Measurements from ENCODE around the gene CADPS.

DNA sequence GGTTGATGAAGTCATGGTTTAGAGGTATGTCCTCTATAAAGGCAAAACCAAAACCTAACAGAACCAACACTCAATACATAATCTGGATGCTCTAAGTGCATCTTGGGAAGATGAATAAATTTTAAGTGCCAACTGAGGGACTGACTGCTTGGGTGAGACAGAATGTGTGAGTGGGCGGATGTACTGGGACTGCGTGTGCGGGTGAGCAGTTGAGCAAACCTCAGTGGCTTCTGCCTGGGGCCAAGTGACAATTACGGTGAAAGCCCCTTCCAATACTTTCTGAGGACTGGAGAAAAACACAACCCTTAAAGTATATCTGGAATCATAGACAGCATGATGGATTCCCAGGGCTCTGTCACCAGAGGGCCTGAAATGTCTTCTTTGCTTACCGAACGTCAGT lies 421.8 kb downstream of the CADPS start:
- TF ChIP-seq, protein P1, sequence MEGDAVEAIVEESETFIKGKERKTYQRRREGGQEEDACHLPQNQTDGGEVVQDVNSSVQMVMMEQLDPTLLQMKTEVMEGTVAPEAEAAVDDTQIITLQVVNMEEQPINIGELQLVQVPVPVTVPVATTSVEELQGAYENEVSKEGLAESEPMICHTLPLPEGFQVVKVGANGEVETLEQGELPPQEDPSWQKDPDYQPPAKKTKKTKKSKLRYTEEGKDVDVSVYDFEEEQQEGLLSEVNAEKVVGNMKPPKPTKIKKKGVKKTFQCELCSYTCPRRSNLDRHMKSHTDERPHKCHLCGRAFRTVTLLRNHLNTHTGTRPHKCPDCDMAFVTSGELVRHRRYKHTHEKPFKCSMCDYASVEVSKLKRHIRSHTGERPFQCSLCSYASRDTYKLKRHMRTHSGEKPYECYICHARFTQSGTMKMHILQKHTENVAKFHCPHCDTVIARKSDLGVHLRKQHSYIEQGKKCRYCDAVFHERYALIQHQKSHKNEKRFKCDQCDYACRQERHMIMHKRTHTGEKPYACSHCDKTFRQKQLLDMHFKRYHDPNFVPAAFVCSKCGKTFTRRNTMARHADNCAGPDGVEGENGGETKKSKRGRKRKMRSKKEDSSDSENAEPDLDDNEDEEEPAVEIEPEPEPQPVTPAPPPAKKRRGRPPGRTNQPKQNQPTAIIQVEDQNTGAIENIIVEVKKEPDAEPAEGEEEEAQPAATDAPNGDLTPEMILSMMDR (conservative IDR thresholded peaks at IDR 0.05): no peak
- no peak for TF ChIP-seq EZH2 (IDR thresholded peaks at IDR 0.05; ENCODE audit: low read depth)

Data from PC-9 (cell line).